ENCODE measurements around the gene CXXC4.

CXXC4 gene

DNA sequence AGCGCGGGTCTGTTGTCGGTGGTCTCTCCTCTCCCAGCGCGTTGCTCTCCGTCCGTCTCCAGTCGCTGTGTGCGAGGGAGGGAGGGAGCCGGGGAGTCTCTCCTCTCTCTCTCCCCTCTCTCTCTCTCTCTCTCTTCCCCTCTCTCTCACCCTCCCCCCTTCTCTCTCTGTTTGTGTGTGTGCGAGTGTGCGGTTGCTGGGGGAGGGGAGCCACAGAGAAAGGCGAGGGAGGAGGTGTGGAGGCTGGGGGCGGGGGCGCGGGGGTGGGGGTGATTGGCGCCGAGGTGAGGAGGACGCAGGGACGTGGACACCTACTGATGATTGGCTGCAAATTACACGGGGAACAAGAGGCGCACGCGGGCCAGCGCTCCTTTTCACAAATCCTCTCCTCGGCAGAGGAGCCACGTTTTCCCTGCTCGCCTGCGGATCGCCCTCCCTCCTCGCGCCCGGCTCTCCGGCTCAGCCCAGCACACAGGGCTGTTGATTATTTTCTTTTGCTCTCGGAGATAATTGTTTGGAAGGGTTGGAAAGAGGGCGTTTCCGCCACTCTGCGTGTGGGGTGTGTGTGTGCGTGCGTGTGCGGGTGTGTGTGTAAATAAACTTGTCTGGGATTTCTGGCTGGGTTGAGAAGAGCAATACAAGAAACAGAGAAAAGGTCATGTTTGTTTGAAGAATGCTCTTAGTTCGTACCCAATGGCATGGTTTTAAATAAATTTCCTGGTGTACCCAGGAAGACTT, at the start of gene CXXC4:
TSS of gene CXXC4 (minus strand) at position 73 of the 738 bp plus-strand sequence. CDS start 3,092 bp downstream, outside the sequence.
- FAIRE-seq = no peak

DNA sequence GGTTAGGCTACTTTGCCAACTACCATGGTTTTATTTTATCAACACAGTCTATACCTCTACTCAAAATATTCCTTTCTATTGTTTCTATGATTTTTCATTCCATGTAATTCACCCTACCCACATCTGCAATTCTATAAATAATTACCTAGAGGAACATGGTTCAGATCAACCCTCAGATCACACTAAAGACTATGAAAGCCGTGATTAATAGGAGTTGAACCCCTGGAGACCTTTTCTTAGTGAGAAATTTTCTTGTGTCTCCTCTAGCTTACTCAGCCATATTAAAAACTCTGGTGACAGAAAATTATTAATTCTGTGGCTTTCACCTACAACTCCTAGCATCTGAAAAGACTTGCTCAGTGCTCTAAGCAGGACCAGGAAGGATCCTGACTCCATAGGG, 38.5 kb upstream of the CXXC4 start:
- no peak for FAIRE-seq

DNA sequence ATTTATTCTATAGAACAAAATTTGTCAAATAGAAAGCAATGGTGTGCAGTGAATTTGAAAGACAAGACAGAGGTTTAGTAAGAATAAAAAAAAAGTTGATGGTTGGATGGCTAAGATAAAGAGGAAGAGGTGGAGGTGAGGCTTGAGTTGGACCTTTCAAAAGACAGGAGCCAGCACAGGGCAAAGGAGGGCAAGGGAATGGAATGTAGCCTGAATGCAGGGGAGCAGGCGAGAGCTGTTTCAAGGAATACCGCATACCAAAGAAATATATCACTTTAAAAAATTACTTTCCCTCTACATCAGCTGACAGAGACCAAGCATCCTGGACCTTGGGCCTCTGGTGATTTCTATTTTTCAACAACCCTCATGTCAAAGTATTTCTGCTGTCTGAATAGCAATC, 38.0 kb upstream of the CXXC4 start:
- no peak for FAIRE-seq

DNA sequence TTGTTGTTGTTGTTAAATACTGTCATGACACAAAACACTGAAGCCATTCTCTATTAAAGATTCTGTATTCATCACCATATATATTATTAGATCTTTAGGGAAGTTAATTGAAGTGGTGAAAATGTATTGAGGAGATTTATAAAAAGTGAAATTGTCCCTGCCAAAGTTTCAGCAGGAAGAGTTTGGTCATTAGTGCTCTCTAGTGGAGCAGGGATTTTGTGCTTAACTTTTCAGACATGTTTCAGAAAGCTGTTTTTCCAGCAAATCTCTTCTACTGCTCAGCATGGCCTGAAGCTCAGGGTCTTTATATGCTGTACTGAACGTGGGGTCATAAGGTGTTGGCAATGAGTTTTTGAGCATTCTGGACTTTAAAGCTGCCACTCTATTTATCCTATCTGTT, 36.7 kb upstream of the CXXC4 start:
- no peak for FAIRE-seq

DNA sequence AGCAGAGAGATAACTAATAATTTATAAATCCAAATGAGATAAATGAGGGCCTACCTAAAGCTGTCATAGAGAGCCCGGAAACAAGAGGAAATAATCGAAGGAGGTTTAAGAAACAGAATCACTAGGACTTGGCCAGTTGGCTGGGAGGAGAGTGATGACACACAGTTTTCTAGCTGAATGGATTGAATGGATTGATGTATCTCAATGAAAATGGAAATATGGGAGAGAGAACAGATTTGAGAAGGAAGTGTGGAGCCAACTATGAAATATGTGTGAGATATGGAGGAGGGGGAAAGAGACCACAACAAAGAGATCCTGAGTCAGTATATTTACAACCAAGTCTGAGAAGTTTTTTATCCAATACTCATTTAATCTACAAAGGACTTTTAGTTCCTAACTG, 35.7 kb upstream of the CXXC4 start:
- no peak for FAIRE-seq

DNA sequence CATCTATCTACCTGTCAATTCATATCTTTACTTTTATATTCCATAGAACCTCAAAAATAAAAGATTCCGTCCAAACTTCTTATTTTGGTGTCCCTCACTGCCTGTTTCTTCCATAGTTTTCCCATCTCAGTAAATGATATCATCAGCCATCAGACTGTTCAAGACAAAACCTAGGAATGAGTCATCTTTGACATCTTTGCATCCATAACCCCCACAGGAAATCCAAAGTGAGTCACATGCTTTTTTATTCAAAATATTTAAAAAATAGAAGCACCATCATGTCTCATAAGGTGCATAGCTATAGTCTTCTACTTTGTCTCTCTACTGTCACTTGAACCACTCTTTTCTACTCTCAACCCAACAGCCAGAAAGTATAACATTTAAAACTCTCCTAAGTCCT, 29.9 kb upstream of the CXXC4 start:
- no peak for FAIRE-seq

DNA sequence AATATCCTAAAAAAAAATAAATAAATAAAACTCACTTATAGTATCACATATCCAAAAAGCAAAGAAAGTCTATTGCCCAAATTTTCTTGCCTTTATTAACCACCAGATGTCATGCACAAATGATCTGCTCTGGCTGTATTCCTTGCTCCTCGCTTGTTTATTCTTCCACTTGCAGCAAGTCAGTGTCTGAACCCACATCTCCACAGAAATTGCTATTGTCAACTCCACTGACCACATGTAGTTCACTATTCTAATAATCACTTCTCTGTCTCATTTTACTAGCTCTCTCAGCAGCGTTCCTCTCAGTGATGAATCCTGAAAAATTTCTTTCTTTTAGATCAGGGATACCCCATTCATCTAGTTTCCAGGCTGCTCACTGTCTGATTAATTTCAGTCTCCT, 29.3 kb upstream of the CXXC4 start:
- no peak for FAIRE-seq

DNA sequence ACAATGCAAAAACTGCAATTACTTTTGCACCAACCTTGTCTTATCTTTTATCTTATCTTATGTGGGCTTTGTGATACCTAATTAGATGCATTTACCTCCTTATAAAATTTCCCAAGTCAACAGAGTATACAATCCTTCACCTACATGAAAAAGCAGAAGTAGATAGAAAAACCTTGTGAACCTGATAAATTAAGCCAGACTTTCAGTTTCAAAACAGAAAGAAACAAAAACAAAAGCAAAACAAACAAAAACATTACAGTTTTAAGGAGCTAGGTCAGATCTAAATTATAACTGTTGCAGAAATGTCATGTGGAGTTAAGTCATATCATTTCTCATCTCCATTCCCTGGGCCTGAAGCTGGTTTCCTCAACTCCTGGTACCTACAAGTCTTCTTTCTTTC, 24.9 kb upstream of the CXXC4 start:
- no peak for FAIRE-seq

DNA sequence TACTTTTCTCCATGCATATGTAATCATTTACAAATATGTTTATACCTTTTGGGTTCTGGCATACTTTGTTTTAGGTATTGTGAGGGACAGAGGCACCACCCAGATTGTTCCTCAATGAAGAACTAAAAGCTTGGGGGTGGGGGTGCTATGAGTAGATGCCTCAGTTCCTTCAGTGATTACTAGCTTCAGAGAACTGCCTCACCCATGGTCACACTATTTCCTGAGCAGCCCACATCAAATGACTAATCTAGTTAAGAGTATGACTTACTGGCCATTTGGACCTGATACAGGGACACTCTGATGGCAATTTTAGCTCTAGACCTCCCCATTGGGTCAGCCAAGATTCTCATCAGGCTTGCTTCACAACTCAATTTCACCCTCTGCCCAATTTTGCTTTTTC, 22.2 kb upstream of the CXXC4 start:
- no peak for FAIRE-seq

DNA sequence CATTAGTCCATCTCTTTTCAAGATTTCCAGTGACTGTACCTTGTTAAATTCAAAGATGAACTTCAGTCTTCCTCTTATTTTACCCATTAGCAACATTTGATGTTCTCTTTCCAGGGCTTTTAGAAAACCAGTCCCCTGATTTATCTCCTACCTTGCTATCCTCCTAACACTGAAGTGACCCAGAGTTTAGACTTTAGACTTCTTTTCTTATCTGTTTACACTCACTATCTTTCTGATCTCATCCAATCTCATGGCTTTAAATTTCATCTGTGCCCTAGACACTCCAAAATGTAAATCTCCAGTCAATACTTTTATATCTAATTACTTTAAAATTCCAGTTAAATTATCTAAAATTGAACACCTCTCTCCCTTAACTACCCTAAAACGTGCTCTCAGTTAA, 13.5 kb upstream of the CXXC4 start:
- no peak for FAIRE-seq

DNA sequence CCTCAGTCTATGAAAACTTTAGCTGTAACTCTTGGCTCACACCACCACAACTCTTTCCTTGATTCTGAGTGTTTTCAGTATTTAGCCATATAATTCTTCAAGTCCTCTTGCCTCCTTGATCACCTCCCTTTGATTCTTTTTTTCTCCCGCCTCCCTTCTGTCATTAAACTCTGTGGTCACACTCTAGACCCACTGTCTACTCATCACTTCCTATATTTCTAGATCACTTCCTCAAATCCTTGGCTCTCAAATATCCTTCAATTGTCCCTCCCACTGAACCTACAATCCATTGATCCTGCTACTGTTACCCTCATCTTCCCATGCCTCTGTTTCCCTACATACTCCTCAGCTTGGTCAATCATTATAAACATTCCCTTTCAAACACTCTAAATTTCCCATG, 12.4 kb upstream of the CXXC4 start:
- no peak for FAIRE-seq

DNA sequence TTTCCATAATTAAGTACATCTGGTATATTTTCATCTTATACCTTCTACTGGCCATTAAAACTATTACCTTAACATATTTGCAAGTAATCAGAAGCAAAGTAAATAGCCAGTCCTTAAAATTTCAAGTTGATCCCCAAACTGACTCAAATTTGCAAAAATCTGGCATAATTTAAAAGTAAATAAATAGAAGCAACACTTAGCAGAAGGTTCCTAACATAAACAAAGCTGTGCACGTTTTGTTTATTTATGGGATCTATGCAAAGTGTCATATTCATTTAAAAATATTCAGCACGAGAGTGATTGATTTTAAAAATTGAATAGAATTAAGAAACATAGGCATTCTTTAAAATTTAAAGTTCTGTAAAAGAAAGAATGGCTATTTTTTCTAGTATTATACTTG, 9.8 kb upstream of the CXXC4 start:
- no peak for FAIRE-seq

DNA sequence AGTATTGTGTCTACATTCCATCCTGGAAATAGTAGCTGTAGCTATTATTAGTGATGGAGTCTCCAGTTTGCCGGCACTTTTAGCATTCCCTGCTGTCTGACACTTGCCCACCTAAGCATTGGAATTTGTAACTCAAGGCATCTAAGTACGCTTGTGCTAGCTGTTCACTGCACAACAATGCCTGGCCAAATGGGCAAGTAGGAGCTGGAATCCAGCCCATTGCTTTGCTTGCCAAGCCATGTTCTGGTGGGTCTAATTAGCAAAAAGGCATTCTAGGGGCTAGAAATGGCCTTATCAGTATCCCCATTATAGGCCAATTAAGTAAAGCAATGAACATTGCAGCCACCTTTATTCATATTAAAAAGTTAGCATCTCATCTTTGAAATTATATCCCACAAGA, 7.8 kb upstream of the CXXC4 start:
- no peak for FAIRE-seq

DNA sequence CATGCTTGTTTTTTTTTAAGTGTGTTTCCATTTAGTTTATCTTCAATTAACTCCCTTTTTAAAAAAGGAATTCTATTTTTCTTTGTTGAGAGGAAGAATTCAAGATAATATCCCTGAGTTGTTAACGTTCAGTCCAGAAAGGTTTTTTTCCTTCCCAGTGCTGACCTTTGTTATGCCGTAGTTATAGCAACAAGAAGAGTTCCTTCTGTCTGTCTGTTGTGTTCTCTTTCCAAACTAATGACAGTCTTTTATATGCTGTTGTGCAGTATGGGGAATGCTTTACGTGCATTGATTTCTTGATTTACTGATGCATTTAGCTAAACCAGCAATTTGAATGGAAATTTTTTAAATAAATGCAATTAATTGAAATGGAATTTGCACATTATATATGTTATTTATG, 6.6 kb upstream of the CXXC4 start:
- no peak for FAIRE-seq

DNA sequence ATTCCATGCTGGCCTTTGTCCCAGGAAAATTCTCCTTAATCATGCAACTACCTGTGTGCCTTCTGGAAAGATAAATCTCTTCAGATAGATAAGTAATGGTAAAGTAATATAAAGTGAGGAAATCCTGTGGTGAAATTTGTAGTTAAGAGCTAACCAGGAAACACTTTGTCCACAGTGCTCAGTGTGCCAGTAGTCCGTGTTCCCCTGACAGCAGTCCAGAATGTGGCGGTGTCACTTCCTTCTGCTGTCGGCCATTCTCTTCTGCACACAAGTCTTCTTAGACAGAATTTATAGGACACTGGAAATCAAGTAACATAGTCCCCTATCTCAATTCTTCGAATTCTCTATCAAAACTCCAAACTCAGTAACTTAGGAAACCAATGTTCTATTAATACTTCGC, 5.7 kb upstream of the CXXC4 start:
- no peak for FAIRE-seq

DNA sequence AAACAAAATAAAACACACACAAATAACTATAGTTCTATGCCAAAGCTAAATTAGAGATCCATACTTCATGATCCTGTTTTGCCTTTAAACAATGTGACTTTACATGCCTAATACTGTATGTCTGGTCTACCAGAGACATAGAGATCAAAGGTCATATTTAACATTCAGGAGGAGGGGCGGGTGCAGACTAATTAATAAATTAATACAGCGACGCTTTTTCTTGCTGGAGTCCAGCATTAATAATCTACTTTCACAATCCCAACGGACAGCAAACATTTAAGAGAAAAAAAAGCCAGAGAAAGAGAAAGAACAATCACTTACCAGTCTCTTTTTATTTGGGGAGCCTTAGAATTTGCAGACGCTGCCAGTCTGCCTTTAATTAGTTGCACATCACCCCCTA, 509 bp downstream of the CXXC4 start:
- FAIRE-seq = no peak

DNA sequence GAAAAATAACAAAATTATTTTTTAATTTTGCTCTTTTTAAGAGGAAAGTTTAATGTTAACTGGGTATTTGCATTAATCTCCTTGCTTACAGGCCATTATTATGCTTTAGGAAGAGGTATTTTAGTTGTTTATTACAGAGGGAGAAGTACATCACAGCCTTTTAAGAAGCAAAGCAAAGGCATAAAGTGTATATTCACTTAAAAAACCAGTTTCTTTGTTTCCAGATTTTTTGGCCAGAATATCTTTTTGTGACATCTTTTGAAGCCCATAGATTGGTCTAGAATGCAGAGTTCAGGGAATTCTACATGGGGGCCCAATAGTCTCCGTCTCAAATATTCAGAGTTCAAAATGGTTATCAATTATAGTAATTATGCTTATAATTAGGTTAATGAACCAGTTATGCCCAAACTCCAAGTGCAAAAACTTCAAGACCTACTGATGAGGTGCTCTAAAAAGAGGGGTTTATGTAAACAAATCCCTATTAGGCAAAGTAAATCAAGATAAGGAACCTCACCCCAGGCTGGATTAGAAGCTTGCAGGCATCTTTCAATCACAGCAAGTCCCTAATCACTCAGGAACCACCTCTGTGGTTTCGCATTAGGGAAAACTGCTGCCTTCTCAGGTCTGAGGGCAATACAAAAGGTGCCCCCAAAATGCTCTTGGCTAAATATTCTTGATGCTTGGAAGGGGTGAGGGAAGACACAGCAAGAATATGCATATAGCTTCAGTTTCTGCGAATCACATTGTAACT, 1.4 kb downstream of the CXXC4 start:
- FAIRE-seq = no peak

DNA sequence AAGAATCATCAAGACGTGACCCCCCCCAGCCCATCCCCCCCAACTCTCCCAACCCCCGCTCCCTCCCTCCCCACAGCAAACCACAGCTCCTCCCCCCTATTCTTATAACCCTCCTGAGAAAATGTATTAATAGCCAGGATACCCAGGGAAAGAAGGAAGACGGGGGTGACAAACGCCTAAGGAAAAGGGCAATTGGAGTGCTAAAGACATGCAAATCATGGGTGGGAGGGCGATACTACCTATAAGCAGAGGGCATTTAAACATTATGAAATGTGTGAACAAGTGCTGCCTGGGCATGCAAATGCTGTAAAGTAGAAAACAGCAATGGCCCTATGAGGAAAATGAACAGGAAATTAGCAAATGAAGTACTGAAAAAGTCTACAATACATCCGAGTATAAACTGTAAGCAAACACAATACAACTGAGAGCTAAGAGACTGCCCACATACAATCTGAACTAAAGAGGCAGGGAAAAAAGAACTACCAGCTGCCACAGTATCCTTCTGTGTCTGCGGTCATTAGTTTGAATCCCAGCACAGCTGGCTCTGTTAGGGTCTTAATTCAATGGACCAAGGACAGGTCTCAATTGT, 2.4 kb downstream of the CXXC4 start:
- FAIRE-seq = no peak

DNA sequence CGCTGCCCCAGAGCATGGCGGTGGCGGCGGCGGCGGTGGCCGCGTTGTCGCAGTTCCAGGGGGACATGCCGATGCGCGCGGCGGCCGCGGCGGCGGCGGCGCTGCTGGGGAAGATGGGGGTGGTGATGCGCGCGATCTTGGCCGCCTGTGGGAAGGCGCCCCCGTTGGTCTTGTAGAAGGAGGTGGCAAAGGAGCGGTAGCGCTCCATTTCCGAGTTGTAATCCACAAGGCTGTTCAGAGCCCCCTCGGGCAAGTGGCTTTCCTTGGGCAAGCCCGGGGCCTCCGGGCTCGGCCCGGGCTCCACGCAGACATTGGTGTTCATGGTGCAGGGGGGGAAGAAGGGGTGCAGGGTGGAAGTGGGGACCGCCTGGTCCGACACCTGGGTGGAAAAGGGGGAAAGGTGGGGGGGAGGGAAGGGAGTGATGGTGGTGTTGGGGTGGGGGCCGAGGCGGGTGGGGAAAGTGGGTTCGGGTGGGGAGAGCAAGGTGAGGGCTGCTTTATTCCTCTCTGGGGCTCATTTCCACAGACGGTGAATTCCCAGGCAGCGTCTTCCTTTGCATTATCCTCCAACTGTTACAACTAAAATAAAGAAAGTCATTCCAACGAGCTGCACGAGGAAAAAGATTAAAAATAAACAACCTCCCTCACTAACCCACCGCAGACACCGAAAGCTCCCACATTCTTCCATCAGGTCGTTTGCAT, 3.1 kb downstream of the CXXC4 start:
- FAIRE-seq = no peak

DNA sequence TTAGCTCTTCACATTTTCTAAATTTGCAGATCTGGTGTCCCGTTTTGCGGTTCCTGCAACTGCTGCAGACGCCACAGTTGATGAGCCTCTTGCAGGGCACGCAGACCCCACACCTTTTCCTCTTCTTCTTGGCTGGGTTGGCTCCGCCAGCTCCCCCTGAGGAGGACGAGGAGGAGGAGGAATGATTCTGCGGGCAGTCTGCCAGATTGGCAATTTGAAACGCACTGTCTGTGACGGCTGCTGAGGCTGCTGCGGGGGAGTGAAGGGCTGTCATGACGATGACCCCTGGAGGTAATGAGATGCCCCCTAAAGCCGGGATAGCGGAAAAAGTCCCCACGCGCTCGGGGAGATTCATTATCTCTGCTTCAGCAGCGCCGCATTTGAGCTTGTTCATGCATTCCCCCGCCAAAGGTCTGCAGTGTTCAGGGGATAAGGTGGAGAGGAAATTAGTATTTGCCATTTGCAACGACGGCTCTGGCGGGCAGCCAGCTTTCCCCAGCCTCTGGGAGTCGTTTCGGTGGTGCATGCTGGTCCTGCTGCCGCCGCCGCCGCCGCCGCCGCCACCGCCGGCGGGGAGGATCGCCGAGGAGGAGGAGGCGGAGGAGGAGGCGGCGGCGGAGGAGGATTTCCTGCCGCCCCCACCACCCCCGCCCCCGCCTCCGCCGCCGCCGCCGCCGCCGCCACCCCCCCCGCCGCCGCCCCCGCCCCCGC, 3.8 kb downstream of the CXXC4 start:
- no peak for FAIRE-seq

DNA sequence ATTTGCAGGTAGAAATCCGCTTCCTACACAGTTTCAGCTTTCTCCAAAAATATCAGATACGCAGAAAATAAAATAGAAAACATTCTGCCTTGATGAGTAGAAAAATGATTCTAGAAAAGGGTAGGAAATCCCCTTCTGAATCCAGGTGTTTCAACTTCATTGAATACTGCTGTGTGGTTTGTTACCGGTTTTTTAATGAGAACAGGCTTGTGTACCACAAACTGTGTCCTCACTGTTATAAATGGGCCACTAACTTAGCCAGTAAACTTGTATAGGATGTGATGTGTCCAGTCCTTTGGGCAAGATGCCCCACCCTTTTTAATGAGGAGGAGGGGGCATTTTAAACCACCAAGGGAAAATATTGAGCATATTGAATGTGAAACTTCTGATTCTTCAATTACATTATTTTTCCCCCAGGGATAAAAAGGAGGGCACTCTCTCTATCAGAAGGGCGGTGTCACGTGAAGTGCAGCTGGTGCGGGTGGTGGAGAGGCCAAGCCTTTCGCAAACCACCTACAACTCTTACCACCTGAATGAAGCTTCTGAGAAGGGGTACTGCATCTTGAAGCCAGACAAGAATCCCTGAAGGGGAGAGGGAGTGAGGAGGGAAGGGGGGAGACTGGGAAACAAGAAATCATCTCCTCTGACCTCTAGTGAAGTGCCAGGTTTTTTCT, 4.5 kb downstream of the CXXC4 start:
- FAIRE-seq = no peak

DNA sequence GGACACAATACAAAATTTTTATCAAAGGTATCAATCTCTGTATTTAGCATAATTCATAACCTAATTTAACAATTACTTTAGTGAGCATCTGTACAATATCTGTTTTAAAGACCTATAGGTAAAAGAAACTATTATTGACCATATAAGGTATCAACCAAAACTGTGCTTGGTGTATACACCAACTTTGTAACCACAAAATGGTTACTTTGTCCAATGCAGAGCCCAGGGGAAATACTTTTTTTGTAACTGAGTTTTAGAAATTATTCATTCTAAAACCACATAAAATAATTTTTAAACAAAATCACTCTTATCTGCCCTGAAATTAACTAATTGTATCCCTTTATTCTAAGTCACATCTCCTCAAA, 5.0 kb downstream of the CXXC4 start:
- no peak for FAIRE-seq

DNA sequence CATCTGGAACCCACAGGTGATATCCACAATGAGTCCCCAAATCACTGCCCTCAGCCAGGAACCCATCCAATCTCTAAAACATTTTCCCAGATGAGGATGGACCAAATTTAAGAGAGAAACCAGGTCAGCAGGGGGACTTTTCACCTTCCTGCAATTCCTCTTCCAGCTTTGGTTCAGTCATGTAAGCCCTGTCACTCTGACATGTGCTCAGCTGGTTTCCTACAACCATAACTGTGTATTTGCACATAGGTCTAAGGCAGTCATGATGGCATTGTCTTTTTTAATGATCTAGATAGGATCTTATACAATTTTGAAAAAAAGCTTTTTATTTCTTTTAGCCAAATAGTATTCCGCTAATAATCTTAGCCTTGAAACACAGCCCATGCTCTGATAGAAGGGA, 6.5 kb downstream of the CXXC4 start:
- no peak for FAIRE-seq
